BLaER1 (cell line): ENCODE measurements around the gene ACAD8.
"Not testable (repeated sequence)": the region's sequence is repeated elsewhere in the genome, so short reads cannot be mapped to it uniquely, and the experiment has no call there.

ENCODE experiments used
- H3K27ac ChIP-seq: shearing (Covaris generic); formaldehyde crosslinking; 2 replicates; pipeline ENCODE4 v1.8.1; 2022
- H3K27me3 ChIP-seq: shearing (Covaris generic); formaldehyde crosslinking; 2 replicates; pipeline ENCODE4 v1.8.1; 2022
- H3K36me3 ChIP-seq: shearing (Covaris generic); formaldehyde crosslinking; 2 replicates; pipeline ENCODE4 v1.8.1; 2022
- H3K4me1 ChIP-seq: shearing (Covaris generic); formaldehyde crosslinking; 2 replicates; pipeline ENCODE4 v1.8.1; 2022
- H3K4me2 ChIP-seq: shearing (Covaris generic); formaldehyde crosslinking; 2 replicates; pipeline ENCODE4 v1.8.1; 2022
- H3K4me3 ChIP-seq: shearing (Covaris generic); formaldehyde crosslinking; 2 replicates; pipeline ENCODE4 v1.8.1; 2022
- H3K9ac ChIP-seq: shearing (Covaris generic); formaldehyde crosslinking; 2 replicates; pipeline ENCODE4 v1.8.1; 2022
- H3K9me3 ChIP-seq: shearing (Covaris generic); formaldehyde crosslinking; 2 replicates; pipeline ENCODE4 v1.8.1; 2022
- H4K20me1 ChIP-seq: shearing (Covaris generic); formaldehyde crosslinking; 2 replicates; pipeline ENCODE4 v1.8.1; 2022
- Cebpa-rat ChIP-seq: shearing (Covaris generic); IDR thresholded peaks from 2 replicates; pipeline ENCODE4 v1.8.1; 2022

Gene ACAD8

DNA sequence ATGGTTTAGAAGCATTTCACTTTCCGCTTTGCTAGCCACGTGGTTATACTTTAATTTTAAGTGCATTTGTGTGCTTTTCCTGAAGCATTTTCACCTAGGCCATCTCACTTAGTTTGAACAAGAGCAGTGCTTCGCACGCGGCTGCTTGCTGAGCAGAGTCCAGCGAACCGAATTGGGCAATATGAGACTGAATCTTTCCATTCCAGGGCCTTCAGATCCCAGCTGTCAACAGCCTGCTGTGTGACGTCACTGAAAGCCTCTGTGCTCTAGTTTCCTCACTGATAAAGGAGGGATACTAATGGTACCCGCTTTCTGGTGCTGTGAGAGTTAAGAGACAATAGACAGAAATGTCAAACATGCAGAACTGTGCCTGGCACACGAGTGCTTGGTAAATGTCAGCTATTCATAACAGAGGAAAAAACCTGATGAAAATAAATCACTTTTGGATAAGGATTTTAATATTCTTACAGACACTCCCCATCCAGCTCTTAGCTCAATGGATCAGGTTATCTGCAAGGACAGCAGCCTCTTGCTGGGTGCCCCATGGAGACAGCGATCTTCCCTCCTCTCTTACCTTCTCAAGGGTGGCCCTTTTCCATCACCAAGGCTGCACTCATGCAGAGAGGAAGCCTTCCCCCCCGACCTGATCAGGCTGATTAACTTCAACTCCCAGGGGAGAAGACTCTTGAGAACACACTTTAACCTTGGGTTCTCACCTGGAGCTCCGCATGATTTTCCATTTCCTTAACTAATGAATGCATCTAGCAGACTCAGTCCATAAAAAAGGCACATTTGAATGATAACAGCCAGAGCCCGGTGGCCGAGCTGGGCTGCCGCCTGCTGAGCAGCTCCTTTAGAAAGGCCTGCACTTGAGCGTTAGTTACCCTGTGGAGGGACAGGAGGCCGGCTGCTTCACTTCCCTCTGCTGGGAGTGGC is 19.3 kb downstream of the ACAD8 start:
- Histone ChIP-seq H3K4me3 (no peak overlapping the region), H3K36me3 (no peaks in the 10 kb centered on the region), H3K9me3 (no peaks in the 10 kb centered on the region), H3K27ac (no peak overlapping the region), H3K4me1 (peaks cover 45% of the 10 kb centered on the region), H3K9ac (no peak overlapping the region), H3K27me3 (peaks cover 69% of the 10 kb centered on the region), H4K20me1 (peaks cover 47% of the 10 kb centered on the region), H3K4me2 (no peak overlapping the region)
- TF ChIP-seq Cebpa-rat = no peak

DNA sequence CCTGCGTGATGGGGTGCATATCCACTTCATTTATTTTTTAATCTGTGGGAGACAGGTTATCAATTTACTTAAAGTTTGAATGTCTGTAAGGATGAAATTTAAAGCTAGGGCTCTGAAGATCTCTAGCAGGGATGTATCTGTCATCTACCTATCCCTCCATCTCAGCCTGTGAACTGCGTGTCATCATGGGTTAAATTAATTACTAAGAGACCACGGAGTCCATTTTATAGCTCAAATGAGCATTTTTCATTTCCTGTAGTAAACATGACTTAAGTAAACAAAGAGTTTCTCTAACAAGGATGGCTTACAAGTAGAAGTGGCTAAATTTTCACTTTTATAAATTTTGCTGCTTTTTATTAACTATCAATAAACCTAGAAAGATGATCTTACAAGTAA is 19.9 kb downstream of the ACAD8 start:
- H3K36me3 ChIP-seq = no peaks in the 10 kb centered on the region
- no peak for TF ChIP-seq Cebpa-rat
- no peak overlapping the region for H3K9ac ChIP-seq
- no peak overlapping the region for H3K4me2 ChIP-seq
- peaks cover 51% of the 10 kb centered on the region for H3K4me1 ChIP-seq
- H3K27me3 ChIP-seq = peaks cover 71% of the 10 kb centered on the region
- H3K9me3 ChIP-seq = peaks cover 3% of the 10 kb centered on the region
- H4K20me1 ChIP-seq = peaks cover 53% of the 10 kb centered on the region
- no peak overlapping the region for H3K27ac ChIP-seq
- H3K4me3 ChIP-seq = no peak overlapping the region

DNA sequence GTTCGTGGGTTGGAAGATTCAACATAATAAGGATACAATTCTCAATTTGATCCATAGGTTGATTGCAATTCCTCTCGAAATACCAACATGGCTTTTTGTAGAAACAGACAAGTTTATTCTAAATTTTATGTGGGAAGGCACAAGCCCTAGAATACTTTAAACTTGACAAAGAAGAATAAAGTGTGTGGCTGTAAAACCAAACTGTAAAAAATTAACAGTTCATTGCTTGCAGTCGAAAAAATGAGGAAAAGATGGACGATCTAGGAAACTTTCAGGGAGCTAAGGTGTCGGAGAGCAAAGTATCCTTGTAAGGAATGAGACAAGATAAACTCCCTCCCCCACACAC is 21.8 kb downstream of the ACAD8 start:
- H3K4me2 ChIP-seq = peak overlapping the region; percentile 93
- no peaks in the 10 kb centered on the region for H3K36me3 ChIP-seq
- peaks cover 45% of the 10 kb centered on the region for H3K4me1 ChIP-seq
- H3K9ac ChIP-seq = no peak overlapping the region
- no peak for TF ChIP-seq Cebpa-rat
- peaks cover 83% of the 10 kb centered on the region for H3K27me3 ChIP-seq
- H3K9me3 ChIP-seq = peaks cover 7% of the 10 kb centered on the region
- no peak overlapping the region; the same call in 1 of the 2 replicates for H3K4me3 ChIP-seq
- peaks cover 54% of the 10 kb centered on the region for H4K20me1 ChIP-seq
- no peak overlapping the region for H3K27ac ChIP-seq

DNA sequence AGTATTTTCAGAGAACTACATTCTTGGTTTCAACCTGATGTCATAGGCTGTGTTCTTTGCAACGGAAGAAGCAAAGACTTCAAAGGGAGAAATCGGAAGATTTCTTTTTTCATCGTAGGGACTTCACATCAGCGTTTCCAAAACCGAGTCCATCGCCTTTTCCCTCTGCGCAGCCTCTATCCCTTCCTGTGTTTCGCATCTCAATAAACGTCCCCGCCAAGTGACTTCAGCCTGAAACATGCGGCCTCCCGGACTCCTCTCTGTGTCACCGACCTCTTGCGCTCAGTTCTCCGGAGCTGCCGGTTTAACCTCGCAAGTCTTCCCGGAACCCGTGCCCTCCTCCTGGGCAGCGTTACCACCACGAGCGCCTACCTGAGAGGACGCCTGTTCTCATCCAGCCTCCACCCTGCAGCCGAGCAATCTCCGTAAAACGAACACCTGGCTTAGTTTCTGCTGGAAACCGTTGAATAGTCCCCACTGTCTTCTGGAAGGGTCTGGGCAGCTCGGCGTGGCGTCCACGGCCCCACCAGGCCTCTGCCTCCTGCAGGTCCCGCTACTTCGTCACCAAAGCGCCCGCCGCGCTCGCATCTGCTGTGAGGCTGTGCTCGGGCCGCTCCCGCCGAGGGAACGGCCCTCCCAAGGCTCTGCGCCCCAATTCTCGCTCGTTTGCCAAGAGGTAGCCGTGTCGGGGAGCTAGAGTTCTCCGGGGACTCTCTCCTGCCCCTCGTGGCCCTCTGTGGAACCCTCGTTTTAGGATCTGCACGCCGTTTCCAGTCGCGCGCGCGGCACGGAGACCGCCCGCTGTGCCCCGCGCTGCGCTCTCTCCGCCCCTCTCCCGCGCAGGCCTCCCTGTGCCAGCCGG is 22.4 kb downstream of the ACAD8 start, which contains the start of gene GLB1L3:
TSS of gene GLB1L3 (plus strand) at position 846 of the 862 bp plus-strand sequence. CDS start 362 bp downstream, outside the sequence.
- peaks cover 54% of the 10 kb centered on the region for H4K20me1 ChIP-seq
- TF ChIP-seq Cebpa-rat = no peak
- H3K9me3 ChIP-seq = peaks cover 7% of the 10 kb centered on the region
- H3K27me3 ChIP-seq = peaks cover 83% of the 10 kb centered on the region
- peaks cover 40% of the 10 kb centered on the region for H3K4me1 ChIP-seq
- no peaks in the 10 kb centered on the region for H3K36me3 ChIP-seq
- H3K4me2 ChIP-seq = peak within 1 kb of the TSS; percentile 93
- H3K9ac ChIP-seq = no peak within 1 kb of the TSS
- H3K27ac ChIP-seq = no peak within 1 kb of the TSS
- peak within 1 kb of the TSS; percentile 67 for H3K4me3 ChIP-seq

DNA sequence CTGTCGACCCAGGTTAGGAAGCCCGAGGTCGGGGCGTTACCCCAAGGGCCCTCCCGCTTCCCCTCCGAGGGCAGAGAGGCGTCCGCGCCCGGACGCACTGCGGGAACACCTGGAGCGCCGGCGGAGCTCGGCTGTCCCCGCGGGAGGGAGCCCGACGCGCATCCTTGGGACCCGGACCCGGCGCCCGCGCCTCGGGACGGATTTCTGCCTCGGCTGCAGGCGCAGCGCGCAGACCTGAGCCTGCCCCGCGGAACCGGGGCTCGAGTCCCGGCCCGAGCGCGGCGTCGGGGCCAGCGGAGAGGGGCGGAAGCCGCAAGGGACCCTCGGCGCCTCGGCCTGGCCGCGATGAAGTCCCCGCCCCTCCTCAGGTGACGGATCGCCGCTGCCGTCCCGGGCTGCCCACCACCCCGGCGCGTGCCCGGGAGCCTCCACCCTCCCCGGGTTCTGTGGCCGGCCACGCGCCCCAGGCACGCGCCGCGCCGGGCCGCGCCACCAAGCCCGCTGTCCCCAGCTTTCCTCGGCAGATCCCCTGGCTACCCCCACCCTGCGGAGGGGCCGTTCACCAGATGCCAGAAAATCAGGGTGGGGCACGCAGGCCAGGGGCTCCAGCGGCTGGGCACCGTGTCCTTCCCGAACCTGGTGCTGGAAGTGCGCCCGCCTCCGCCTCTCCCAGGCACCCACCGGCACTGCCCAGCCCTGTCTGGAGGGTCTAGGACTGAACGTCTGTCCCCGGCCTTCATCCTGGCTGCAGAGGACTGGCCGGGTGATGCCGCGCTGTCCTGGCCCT is 23.2 kb downstream of the ACAD8 start:
- Histone ChIP-seq H3K4me1 (peaks cover 40% of the 10 kb centered on the region), H4K20me1 (peaks cover 54% of the 10 kb centered on the region), H3K9me3 (peaks cover 7% of the 10 kb centered on the region), H3K27ac (no peak overlapping the region), H3K4me3 (peak overlapping the region; percentile 67), H3K9ac (no peak overlapping the region), H3K4me2 (peak overlapping the region; percentile 93), H3K36me3 (no peaks in the 10 kb centered on the region), H3K27me3 (peaks cover 80% of the 10 kb centered on the region)
- TF ChIP-seq Cebpa-rat = no peak

DNA sequence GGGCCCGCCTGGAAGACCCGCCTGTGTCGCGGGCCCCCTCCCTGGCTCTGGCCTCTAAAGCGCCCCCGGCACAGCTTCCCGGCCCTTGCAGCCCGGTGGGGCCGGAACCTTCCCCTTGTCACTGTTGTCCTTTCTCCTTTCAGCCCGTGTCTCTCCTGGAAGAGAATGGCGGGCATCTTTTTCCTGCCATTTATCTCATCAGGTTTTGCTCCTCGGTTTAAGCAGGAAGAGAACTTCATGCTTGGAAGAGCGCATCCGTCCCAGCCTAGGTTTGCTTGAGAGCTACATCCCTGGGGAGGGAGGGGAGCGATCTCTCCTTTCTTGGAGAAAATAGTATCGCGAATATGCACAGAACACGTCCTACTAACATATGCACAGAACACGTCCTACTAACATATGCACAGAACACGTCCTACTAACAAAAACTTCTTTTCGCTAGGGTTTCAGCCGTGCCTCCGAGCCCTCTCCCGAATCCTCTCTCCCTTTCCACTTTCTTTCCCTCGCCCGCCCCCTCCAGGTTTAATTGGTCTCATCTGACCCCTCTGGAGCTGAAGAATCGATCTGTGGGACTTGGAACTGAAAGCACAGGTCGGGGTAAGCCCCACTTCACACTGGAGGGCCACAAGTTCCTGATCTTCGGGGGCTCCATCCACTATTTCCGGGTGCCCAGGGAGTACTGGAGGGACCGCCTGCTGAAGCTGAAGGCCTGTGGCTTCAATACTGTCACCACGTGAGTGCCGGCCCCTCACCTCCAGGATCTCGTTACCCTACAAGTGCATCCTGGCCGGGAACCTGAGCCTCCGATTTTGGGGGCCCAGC is 24.0 kb downstream of the ACAD8 start:
- peaks cover 40% of the 10 kb centered on the region for H3K4me1 ChIP-seq
- peaks cover 7% of the 10 kb centered on the region for H3K9me3 ChIP-seq
- peak overlapping the region; percentile 93 for H3K4me2 ChIP-seq
- peak overlapping the region; percentile 67 for H3K4me3 ChIP-seq
- TF ChIP-seq Cebpa-rat = no peak
- no peak overlapping the region for H3K9ac ChIP-seq
- no peak overlapping the region for H3K27ac ChIP-seq
- peaks cover 54% of the 10 kb centered on the region for H4K20me1 ChIP-seq
- peaks cover 72% of the 10 kb centered on the region for H3K27me3 ChIP-seq
- H3K36me3 ChIP-seq = no peaks in the 10 kb centered on the region

DNA sequence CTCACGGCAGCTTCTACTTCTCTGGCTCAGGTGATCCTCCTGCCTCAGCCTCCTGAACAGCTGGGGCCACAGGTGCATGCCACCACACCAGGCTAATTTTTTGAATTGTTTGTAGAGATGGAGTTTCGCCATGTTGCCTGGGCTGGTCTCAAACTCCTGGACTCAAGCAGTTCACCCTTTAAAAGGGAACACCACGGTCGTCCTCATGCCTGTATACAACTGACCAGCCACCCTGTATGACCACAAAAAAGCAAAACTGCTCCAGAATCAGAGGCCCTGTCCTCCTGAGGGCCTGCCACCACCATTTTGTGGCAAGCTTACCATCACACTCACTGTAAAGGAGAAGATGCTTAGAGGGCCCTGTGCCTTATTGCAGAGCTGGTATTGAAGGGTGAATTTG is 25.0 kb downstream of the ACAD8 start:
- Histone ChIP-seq H4K20me1 (peaks cover 46% of the 10 kb centered on the region), H3K27me3 (peaks cover 63% of the 10 kb centered on the region), H3K4me3 (no peak overlapping the region), H3K9me3 (peaks cover 7% of the 10 kb centered on the region), H3K4me1 (peaks cover 32% of the 10 kb centered on the region), H3K27ac (no peak overlapping the region), H3K4me2 (no peak overlapping the region), H3K9ac (no peak overlapping the region), H3K36me3 (no peaks in the 10 kb centered on the region)
- no peak for TF ChIP-seq Cebpa-rat

DNA sequence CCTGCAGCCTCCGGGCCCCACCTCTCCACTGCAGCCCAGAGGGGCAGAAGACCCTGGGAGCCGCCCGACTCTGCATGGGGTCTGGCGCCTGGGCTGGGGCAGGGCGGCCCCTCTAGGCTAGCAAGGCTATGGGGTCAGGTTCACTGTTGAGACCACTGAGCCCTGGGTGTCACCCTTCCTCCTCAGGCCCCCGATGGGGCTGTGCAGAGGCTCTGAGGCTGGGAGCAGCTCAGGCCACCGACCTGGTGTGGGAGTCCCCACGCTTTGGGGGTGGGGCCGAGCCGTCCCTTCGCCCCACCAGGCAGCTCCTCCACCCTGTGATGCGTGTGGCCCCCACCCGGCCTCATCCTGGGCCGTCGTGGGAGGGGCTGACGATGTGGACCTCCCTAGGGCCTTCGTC is 28.3 kb downstream of the ACAD8 start:
- not testable (repeated sequence) for H3K4me3 ChIP-seq, H3K9ac ChIP-seq, H3K36me3 ChIP-seq, H3K27ac ChIP-seq, H3K4me2 ChIP-seq, H3K9me3 ChIP-seq
- peaks cover 16% of the 10 kb centered on the region for H3K4me1 ChIP-seq
- peaks cover 18% of the 10 kb centered on the region for H4K20me1 ChIP-seq
- peaks cover 30% of the 10 kb centered on the region for H3K27me3 ChIP-seq
